NCI-H187 (cell line): ENCODE results near the gene POLL.

Source experiments
- DNase-seq, 2 experiments: peaks; one replicate each; lab custom pipeline; 2025; lab: John Stamatoyannopoulos, UW

The POLL gene

DNA sequence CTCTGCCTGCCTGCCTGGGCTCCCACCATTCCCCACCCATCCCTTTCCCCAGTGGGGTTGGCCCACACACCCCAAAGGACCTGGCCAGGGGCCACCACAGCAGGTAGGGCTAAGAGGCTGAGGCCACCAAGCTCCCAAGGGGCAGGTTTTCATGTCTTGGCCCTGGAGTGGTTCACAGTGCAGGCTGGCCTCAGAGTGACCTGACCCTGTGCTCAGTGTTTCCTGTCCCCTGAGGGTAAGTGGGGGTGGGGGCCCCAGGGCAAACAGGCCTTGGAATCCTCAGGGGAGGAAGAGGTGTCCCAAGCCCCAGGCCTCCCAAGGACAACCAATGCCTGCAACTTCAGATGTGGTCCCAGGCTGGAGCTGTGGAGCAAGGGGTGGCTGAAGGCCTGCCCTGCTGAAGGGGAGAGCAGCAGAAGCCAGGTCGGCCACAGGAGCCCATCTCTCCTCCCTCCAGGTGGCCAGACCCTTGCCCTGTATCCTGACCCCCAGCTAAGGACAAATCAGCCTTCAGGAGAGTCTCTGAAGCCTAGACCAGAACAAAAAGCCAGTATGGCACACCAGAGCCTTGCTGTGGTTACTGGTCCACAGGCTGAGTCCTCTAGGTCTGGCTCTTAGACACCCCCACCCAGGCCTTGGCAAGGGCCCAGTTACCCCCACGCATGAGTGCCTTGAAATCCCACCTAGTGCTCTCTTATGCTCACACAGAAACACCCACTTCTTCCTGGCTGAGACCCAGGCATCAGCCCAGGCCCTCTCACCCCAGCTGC, 27.6 kb downstream of the POLL start:
- no peak for DNase-seq

DNA sequence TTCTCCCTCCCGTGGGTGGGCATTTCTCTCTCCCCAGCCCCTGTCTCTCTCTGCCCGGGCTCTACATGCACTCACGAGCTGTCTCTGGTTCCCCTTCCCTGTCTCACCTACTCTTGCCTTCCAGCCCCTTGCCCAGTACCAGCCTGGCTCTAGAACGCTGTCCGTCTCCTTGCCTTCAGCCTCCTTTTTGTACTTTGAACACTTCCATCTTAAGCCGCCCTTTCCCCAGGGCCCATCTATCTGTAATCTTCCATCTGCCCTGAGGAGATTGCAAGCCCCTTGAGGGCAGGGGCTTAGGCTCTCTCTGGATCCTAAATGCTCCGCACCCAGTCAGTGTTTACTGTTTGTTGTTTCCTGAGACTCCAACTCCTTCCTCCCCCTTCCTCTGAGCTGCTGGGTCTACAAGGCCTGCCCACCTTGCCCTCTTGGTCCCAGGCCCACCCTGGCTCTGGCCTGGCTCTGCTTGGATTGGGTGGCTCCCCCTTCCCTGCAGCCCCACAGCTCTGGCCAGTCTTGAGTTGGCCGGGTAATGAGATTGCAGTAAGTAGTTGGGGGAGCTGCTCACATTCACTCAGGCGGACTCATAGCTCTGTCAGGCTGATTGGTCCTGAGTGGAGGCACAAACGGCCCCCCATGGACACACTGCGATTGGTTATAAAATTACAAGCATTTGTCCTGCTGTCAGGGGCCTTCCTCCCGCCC, 28.3 kb downstream of the POLL start:
- no peak for DNase-seq

DNA sequence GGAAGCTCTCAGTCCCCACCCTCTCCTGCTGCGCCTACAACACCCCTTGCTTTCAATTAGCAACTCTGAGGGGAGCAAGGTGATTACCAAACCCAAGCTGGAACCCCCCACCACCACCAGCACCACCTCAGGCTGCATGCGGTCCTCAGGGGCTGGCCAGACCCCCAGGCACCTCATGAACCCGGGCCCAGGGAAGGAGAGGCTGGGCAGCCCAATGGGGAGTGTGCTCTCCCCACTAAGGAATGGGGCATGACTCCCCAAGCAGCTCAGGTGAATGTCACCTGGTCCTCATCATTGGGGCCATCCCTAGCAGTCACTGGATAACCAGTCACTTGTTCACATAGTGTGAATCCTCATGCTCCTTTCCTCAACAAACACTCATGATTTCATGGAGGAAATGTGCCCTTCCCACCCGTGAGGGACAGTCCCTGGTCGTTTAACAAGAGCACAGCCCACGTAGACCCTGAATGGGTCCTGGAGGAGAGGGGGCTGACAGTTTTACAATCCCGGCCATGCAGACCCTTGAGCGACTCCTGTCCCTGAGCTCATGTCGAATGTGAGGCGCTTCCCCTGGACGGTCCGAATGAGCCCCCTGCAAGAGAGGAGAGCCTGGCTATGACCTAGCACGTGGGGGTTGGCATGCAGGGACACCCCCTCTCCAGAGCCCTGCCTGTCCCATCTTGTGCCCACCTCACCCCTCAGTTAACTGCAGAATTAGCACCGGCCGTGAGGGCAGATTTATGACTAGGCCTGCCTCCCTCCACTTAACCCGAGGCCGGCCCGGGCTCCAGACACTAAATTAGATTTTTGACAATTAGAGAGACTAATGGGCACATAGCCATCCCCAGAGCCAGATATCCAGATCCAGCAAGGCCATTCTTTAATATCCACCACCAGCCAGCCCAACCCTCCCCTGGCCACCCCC, 29.1 kb downstream of the POLL start:
- no peak for DNase-seq

DNA sequence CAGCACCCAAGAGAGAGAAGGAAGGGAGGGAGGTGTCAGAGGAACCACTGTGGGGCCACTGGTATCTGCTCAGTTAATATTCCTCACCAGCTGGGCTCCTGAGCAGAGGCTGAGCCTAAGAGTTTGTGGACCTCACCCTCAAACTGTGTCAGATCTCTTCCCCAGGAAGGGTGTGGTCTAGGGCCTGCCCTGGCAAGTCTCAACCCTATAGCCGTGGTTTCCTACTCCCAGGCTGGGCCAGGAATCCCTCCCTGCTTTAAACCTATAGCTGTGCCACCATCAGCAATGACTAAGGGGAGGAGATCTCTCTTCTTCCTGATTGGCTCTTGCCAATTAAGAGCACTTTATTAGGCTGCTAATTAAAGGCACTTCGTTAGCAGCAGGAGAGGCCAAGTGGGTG, 29.9 kb downstream of the POLL start:
- no peak for DNase-seq

DNA sequence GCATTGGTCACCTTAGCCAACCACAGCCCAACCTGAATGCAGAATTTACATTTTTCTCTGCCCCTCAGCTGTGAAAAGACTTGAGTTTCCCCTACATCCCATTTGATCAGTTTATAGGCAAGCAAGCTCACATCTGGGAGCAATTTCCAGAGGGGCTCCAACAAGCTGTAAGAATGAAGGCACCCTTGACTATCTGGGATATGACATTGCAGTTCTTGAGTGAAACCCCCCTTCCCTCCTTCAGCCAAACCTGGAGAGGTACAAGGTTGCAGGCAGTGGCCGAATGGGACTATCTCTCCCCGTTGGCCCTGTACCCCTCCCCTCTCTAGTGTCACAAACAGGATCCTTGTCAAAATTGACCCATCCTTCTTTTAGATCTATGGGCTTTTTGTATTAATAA, 30.5 kb downstream of the POLL start:
- DNase-seq = no peak

DNA sequence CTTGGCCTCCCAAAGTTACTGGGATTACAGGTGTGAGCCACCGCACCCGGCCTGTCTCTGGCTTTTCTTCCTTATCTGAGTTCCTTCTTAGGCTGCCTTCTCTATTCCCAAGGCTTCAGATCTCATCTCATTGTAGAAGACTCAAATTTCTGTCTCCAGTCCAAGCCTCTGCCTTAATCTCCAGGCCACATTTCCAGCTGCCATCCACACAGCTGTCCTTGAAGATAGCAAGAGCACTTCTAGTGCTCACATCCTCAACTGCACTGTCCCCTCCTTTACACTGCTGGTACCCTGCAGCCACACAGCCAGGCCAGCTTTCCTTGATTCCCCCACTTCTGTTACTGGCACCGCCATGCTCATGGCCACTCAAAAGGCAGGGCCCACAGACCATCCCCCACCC, 35.6 kb downstream of the POLL start:
- no peak for DNase-seq

DNA sequence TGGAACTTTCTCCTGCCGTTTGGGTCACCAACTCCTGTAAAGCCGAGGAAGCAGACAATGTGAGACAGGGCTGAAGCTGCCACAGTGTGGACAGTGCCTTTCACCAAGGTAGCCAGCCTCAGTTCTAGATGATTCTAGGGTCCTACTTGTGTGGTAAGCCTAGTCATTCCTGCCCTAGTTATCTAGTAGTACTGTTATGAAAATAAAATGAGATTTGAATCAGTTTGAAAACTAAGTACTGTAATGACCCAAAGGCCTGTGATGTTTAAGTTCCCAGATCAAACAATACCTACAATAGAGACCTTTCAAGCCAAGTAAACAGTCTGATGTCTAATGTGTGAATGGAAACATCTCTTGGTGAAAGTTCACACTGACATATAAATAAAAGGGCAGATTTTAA, 37.1 kb downstream of the POLL start:
- DNase-seq = no peak

DNA sequence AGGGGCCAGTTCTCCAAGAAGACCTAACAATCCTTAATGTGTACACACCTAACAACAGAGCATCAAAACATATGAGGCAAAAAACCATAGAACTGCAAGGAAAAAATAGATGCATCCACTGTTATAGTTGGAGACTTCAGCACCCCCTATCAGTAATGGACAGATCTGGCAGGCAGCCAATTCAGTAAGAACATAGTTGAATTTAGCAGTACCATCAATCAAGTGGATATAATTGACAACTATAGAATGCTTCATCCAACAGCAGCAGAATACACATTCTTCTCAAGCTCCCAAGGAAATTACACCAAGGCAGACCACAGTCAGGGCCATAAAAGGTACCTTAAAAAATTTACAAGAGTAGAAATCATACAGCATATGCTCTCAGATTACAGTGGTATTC, 42.2 kb downstream of the POLL start:
- DNase-seq = no peak

DNA sequence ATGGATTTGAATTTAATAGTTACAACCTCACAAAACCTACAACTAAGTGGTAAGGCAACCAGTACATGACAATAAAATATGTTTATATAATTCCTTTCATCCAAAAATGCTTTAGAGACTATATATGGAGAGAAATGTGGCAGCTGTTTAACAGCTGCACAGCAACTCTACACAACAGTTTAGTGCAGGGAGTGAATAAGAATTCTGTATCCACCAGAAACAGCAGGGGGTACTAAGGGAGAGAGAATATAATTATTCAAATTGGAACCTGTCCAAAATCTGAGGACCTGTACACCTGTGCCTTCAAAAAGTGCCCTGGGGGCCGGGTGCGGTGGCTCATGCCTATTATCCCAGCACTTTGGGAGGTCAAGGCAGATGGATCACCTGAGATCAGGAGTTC, 49.6 kb downstream of the POLL start:
- DNase-seq = no peak

DNA sequence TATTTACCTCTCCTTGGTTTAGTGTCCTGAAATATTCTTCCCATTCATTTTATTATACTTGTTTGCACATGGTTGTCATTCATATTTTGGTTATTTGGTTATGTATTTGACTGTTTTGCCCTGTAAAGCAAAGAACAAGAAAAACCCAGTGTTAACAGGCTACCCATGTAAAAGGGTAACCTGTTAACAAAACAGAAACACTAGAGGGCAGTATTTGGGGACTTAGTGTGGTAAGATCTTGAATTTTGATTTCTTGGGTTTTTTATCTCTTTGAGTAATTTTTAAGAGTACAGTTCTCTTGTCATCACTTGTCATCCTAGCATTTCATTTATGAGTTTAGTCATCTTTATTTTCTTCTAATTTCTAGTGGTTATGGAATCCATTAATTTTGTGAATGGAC, 51.3 kb downstream of the POLL start:
- DNase-seq = no peak

DNA sequence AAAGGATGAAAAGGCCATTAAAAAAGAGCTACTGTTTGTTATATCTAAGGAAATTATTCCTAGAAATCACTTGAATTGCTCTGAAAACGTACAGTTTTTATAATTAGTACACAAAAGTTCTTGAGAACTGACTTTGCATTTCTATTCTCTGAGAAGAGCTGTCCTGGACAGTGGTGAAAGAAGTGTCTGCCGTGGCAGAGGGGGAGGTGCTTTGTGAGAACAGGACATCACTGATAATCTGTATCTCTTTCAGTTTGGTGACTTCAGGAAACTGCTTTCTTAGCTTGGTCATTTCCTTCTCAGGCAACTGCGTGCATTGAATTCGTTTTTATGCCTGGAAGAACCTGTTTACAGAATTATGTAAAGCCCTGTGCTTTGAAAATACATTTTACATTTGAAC, 52.1 kb downstream of the POLL start:
- DNase-seq = no peak

DNA sequence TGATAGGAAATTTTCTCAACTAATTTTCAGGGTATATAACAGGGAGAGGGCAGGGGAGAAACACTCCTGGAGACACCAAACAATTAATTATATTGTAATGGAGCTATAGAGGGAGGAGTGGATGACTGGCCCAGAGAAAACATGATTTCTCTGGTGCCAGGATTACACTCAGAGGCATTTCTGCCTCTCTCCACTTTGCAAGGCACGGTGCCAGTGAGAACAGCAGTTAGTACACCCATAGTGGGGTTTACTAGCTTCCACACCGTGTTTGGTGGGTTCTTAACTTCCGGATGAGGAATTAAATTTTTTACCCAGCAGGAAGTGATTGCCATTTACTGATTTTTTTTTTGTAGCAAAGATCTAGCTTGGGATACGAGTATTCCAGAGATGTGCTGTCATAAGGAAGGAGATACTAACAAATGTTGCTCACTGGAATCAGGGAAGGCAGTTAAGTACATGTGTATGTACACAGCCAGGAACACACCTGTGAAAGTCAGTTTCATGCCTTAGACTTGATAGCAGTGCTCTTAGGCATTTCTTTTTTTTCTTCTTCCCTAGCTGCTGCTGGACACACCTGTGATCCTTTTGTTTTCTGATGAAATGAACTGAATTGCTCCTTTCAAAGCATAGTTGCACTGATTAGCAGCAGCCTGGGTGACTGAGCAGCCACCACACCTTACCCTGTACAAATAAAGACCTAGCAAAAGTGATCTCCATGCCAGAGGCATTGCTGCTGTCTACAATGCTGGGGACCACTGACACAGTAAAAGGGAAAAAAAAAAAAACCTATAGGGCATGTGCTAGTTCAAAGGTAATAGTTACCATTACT, 58.1 kb downstream of the POLL start:
- no peak for DNase-seq

DNA sequence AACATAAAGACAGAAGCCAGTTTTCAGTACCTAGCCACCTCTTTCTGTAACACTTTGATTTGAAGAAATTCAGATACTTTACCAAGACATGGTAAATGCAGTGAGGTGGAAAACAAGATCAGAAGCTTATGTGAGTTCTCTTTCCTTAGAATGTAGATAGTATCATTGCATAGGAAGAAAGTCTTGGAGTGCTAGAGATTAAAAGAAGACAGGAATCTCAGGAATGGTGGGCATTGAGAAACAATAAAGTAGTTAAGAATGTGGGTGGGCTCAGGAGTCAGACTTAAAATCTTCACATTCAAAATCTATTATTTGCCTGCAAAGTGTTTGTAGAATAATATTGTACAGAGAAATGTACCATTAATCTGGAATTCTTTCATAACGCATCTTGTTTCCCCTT, 58.9 kb downstream of the POLL start:
- DNase-seq = no peak
